Pericardium fibroblast (primary cell): ENCODE results near the gene HSFY1. TPM values are rescaled to one million over a fixed set of nuclear protein-coding genes. Genes with fewer than 3 reads are reported as not detected.

Experiments used
- total RNA-seq: library from RNA; depleted of rRNA; stranded (reverse); fragments of >200 nt; gene quantifications from 2 replicates; pipeline ENCODE4 v1.2.3, GENCODE V29; 2015

Gene HSFY1, protein sequence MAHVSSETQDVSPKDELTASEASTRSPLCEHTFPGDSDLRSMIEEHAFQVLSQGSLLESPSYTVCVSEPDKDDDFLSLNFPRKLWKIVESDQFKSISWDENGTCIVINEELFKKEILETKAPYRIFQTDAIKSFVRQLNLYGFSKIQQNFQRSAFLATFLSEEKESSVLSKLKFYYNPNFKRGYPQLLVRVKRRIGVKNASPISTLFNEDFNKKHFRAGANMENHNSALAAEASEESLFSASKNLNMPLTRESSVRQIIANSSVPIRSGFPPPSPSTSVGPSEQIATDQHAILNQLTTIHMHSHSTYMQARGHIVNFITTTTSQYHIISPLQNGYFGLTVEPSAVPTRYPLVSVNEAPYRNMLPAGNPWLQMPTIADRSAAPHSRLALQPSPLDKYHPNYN
- total RNA-seq: not detected in 2 replicates

DNA sequence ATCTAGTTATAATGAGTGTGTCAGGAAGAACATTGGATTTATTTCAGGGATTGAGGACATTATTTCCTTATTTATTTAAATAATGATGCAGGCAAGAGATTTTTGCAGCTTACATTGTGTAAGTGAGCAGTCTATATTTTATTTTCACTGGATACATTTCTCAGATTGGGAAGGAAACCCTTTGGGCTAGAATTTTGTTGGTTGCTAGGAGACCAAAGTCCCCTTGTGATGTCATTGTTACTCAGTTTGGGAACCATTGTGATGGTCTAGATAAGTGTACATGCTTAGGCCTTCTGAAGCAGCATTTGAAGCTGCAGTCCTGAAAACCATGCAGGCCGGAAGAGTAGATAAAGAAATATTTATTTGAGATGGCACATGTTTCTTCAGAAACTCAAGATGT is at the start of gene HSFY1:
Gene HSFY1 (plus strand): TSS at position 301 of the 400 bp plus-strand sequence. CDS start 68 bp downstream, at position 369.

Other genes with a start within 250 kb of the HSFY1 start
- not detected in 2 replicates for gene HSFY2, start 227.0 kb downstream of the HSFY1 start, total RNA-seq